Caco-2 (cell line): Measurements from ENCODE around the gene LRRC2. TPM values are rescaled to one million over a fixed set of nuclear protein-coding genes. Genes with fewer than 3 reads are reported as not detected.

Experiments
- BruUV-seq: library from RNA; stranded (reverse); fragments of 400-500 nt; replicated peaks from 2 replicates; lab custom pipeline; 2021; lab: Mats Ljungman, UMichigan
- CTCF ChIA-PET: fragments of 300-600 bp; sonication (Branson Sonifier 250); formaldehyde crosslinking; loops from one replicate; lab custom pipeline; 2022; ENCODE audit warnings: antibody characterized with exemption; lab: Charles Lee
- POLR2A ChIA-PET: fragments of 300-600 bp; sonication (Branson Sonifier 250); formaldehyde crosslinking; loops from one replicate; lab custom pipeline; 2022; ENCODE audit warnings: antibody characterized with exemption; lab: Charles Lee
- DNase-seq, 2 experiments: peaks; one replicate each; pipeline versions ENCODE4 v3.0.0 to v3.0.0-alpha.2; 2020 to 2022
- H3K27me3 ChIP-seq: replicated peaks from 2 replicates; pipeline ENCODE4 v1.6.0; 2011; ENCODE audit warnings: low read length; ENCODE audit not compliant: control insufficient read depth, insufficient read depth
- H3K36me3 ChIP-seq: 2 replicates; pipeline ENCODE4 v1.5.1; 2011; ENCODE audit warnings: low read length; ENCODE audit not compliant: control insufficient read depth, insufficient read depth
- H3K4me1 ChIP-seq: fragments of 250-450 bp; sonication (Bioruptor Pico); 2 replicates; pipeline ENCODE4 v1.5.1; 2020; ENCODE audit warnings: mild to moderate bottlenecking
- H3K4me3 ChIP-seq: 2 replicates; pipeline ENCODE4 v1.5.1; 2011; ENCODE audit warnings: low read depth, mild to moderate bottlenecking, control low read depth, low read length
- H3K9me3 ChIP-seq: fragments of 250-450 bp; sonication (Bioruptor Pico); 2 replicates; pipeline ENCODE4 v1.5.1; 2020; ENCODE audit warnings: mild to moderate bottlenecking, moderate library complexity
- H3K27ac Mint-ChIP-seq: one replicate; pipeline ENCODE4 v1.8.0; 2022; ENCODE audit warnings: mixed read lengths; ENCODE audit not compliant: unreplicated experiment
- H3K27me3 Mint-ChIP-seq: one replicate; pipeline ENCODE4 v1.8.0; 2022; ENCODE audit warnings: mixed read lengths; ENCODE audit not compliant: insufficient read depth, unreplicated experiment
- H3K36me3 Mint-ChIP-seq: one replicate; pipeline ENCODE4 v1.8.0; 2022; ENCODE audit warnings: mild to moderate bottlenecking, mixed read lengths; ENCODE audit not compliant: insufficient read depth, unreplicated experiment
- H3K4me1 Mint-ChIP-seq: one replicate; pipeline ENCODE4 v1.8.0; 2022; ENCODE audit warnings: low read depth, mixed read lengths; ENCODE audit not compliant: unreplicated experiment
- H3K4me3 Mint-ChIP-seq: one replicate; pipeline ENCODE4 v1.8.0; 2022; ENCODE audit warnings: mild to moderate bottlenecking, moderate library complexity, mixed read lengths; ENCODE audit not compliant: unreplicated experiment
- H3K9me3 Mint-ChIP-seq: one replicate; pipeline ENCODE4 v1.8.0; 2022; ENCODE audit warnings: mixed read lengths; ENCODE audit not compliant: unreplicated experiment
- intact Hi-C: fragments of 100-400 bp; cut with micrococcal nuclease; formaldehyde crosslinking; loops from one replicate; pipeline ENCODE4 v1.10.0; 2022; ENCODE audit not compliant: unreplicated experiment
- total RNA-seq: library from RNA; stranded (reverse); gene quantifications from 2 replicates; pipeline ENCODE4 v1.2.3, GENCODE V29; 2022
- TF ChIP-seq, protein P1 (sequence below), 2 experiments: fragments of 200-600 bp in 1 of 2; IDR thresholded peaks; 1 replicate in 1 of 2; 2 replicates in 1 of 2; pipeline versions ENCODE4 v1.5.1 to v1.8.0; 2011 to 2022; ENCODE audit warnings: antibody characterized with exemption in 1 of 2, control low read depth in 1 of 2, inconsistent platforms in 1 of 2, low read depth in 1 of 2, low read length in 1 of 2, mild to moderate bottlenecking in 1 of 2, moderate library complexity in 1 of 2; ENCODE audit not compliant: insufficient read depth in 1 of 2, severe bottlenecking in 1 of 2, unreplicated experiment in 1 of 2

Gene LRRC2
- total RNA-seq, 1 experiment from 2014 or later = 0.27 TPM

DNA sequence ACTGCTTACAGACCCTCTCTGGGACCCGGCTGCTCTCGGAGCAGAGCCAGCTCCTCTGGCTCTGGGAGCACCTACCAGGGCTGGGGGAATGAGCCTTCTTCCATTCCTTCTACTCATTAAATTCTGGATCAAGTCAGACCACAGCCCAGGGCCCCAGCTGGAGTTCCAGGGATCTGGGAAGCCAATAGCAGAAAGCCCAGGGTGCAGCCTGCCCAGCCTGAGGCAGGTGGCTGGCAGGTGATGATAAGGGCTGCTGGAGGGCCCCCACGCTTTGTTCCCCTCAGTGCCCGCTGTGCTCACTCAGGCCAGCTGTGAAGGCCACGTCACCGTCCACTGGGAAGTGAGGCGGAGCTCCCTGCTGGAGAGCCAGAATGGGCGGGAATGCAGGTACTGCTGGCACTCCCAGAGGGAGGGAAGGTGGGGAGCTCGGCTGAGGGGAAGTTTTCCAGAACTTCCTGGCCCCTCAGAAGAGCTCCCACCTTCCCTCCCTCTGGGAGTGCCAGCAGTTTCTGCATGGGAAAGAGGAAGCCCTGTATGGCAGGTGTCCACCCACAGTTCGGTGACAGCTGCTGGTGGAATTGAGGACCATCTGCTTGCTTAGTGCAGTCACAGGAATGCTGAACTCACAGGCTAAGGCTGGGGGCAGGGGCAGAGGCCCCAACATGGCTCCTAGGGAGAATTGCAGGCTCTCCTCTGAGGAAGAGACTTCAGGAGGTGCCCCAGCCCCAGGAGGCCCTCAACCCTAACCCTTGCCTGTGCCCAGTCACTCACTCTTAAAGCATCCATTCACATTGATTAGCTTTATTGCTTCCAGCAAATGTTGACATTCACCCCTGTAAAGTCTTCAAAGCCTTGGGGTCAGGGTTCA lies 81.0 kb downstream of the LRRC2 start:
- H3K36me3 Mint-ChIP-seq = peaks cover 4% of the 10 kb centered on the region
- peak; percentile 32 to 59 for DNase-seq
- CTCF ChIA-PET = interaction anchor here (1.0 to 1.4 kb wide), 2 partner anchors 22 to 73 kb away, joined by 5 to 9 read pairs; no protein-coding TSS in a partner anchor

DNA sequence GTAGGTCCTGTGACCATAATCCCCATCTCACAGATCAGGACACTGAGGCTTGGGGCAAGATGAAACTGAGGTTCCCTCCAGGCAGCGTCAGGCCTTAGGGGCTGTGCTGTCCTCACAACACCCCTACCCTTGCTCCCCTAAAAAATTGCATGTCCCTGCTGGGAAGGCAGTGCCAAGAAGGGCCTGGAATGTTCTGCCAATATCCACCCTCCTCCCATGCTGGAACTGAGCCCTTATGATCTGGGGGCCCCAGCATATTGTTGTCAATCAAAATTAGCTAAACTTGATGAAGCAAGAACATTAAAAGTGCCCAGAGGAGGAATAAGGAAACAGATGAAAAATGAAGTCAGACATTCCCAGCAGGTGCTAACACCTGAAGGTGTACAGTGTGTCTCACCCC lies 81.7 kb downstream of the LRRC2 start:
- peaks cover 4% of the 10 kb centered on the region for H3K36me3 Mint-ChIP-seq
- Histone ChIP-seq H3K27me3 (no peaks in the 10 kb centered on the region), H3K4me3 (no peak overlapping the region), H3K9me3 (no peaks in the 10 kb centered on the region), H3K36me3 (no peaks in the 10 kb centered on the region), H3K4me1 (peaks cover 21% of the 10 kb centered on the region)
- BruUV-seq = no TSS peak
- ChIA-PET POLR2A (no interaction called here), CTCF (interaction anchor here (1.4 kb wide), 1 partner anchor 74 kb away, joined by 9 read pairs; no protein-coding TSS in a partner anchor)
- no peak overlapping the region for H3K27ac Mint-ChIP-seq
- H3K4me1 Mint-ChIP-seq = peaks cover 12% of the 10 kb centered on the region
- H3K27me3 Mint-ChIP-seq = no peaks in the 10 kb centered on the region
- TF ChIP-seq, protein P1, sequence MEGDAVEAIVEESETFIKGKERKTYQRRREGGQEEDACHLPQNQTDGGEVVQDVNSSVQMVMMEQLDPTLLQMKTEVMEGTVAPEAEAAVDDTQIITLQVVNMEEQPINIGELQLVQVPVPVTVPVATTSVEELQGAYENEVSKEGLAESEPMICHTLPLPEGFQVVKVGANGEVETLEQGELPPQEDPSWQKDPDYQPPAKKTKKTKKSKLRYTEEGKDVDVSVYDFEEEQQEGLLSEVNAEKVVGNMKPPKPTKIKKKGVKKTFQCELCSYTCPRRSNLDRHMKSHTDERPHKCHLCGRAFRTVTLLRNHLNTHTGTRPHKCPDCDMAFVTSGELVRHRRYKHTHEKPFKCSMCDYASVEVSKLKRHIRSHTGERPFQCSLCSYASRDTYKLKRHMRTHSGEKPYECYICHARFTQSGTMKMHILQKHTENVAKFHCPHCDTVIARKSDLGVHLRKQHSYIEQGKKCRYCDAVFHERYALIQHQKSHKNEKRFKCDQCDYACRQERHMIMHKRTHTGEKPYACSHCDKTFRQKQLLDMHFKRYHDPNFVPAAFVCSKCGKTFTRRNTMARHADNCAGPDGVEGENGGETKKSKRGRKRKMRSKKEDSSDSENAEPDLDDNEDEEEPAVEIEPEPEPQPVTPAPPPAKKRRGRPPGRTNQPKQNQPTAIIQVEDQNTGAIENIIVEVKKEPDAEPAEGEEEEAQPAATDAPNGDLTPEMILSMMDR (IDR thresholded peaks at IDR 0.05; ENCODE audit: insufficient read depth in 1 of 2, low read depth in 1 of 2, low read length in 1 of 2, severe bottlenecking in 1 of 2, unreplicated experiment in 1 of 2) = no peak
- no peak overlapping the region for H3K4me3 Mint-ChIP-seq
- H3K9me3 Mint-ChIP-seq = no peaks in the 10 kb centered on the region
- no peak for DNase-seq
- intact Hi-C loops = loop anchor here (10.0 kb wide), 1 partner anchor 410 kb away; no protein-coding TSS in a partner anchor

More for the DNA sequence above, 81.0 kb downstream of the LRRC2 start:
- H3K9me3 ChIP-seq = no peaks in the 10 kb centered on the region
- intact Hi-C loops = loop anchor here (5.0 to 10.0 kb wide), 2 partner anchors 222 to 410 kb away; no protein-coding TSS in a partner anchor
- Mint-ChIP-seq H3K27ac (peak overlapping the region; percentile 61), H3K9me3 (no peaks in the 10 kb centered on the region), H3K4me3 (no peak overlapping the region), H3K4me1 (peaks cover 12% of the 10 kb centered on the region), H3K27me3 (no peaks in the 10 kb centered on the region)
- no peaks in the 10 kb centered on the region for H3K36me3 ChIP-seq
- no TSS peak for BruUV-seq
- TF ChIP-seq, protein P1 (IDR thresholded peaks at IDR 0.05; ENCODE audit: insufficient read depth in 1 of 2, low read depth in 1 of 2, low read length in 1 of 2, severe bottlenecking in 1 of 2, unreplicated experiment in 1 of 2) = no peak
- H3K27me3 ChIP-seq = no peaks in the 10 kb centered on the region
- POLR2A ChIA-PET = no interaction called here
- H3K4me3 ChIP-seq = no peak overlapping the region
- H3K4me1 ChIP-seq = peaks cover 21% of the 10 kb centered on the region

DNA sequence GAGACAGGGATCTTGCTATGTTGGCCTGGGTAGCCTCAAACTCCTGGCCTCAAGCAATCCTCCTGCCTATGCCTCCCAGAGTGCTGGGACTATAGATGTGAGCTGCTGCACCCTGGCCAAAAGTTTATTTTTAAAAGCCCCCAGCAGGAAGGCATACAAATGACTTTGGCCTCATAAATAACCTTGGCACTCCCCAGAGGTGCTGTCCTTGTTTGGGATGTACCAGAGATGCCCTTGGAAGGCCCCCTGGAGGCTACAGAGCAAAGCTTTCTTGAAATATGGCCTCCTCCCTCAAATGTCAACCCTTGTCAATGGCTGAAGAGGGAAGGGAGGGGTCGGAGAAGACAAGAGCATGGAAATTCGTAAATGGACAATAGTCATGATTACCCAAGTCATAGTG lies 82.3 kb downstream of the LRRC2 start:
- intact Hi-C loops = loop anchor here (10.0 kb wide), 1 partner anchor 411 kb away; no protein-coding TSS in a partner anchor
- H3K27me3 Mint-ChIP-seq = no peaks in the 10 kb centered on the region
- ChIA-PET CTCF (interaction anchor here (0.5 kb wide), 1 partner anchor 45 kb away, joined by 3 read pairs; no protein-coding TSS in a partner anchor), POLR2A (no interaction called here)
- TF ChIP-seq, protein P1 (IDR thresholded peaks at IDR 0.05; ENCODE audit: insufficient read depth in 1 of 2, low read depth in 1 of 2, low read length in 1 of 2, severe bottlenecking in 1 of 2, unreplicated experiment in 1 of 2) = no peak
- no peaks in the 10 kb centered on the region for H3K36me3 ChIP-seq
- no peak overlapping the region for H3K27ac Mint-ChIP-seq
- no peaks in the 10 kb centered on the region for H3K9me3 Mint-ChIP-seq
- no peaks in the 10 kb centered on the region for H3K9me3 ChIP-seq
- peaks cover 10% of the 10 kb centered on the region for H3K4me1 Mint-ChIP-seq
- peaks cover 21% of the 10 kb centered on the region for H3K4me1 ChIP-seq
- no TSS peak for BruUV-seq
- H3K36me3 Mint-ChIP-seq = no peaks in the 10 kb centered on the region
- no peak overlapping the region for H3K4me3 ChIP-seq
- no peaks in the 10 kb centered on the region for H3K27me3 ChIP-seq
- DNase-seq = no peak
- H3K4me3 Mint-ChIP-seq = no peak overlapping the region
